Spleen (tissue), 11 donors: Measurements from ENCODE around the gene CDC42BPA. TPM values are rescaled to one million over a fixed set of nuclear protein-coding genes. Genes with fewer than 3 reads are reported as not detected.

ENCODE experiments used
- DNase-seq: peaks from one replicate; pipeline ENCODE4 v3.0.0-alpha.2; 2020
- H3K27ac ChIP-seq, 8 donors: fragments of 200-600 bp; sonication (generic) in 7 of 8; 1 replicate in 4 of 8; 2 replicates in 4 of 8; pipeline versions ENCODE4 v1.5.0 to v1.8.0; 2016 to 2021; ENCODE audit warnings: inconsistent platforms in 4 of 8, mild to moderate bottlenecking in 4 of 8, moderate library complexity in 1 of 8
- H3K27me3 ChIP-seq, 7 donors: fragments of 200-600 bp; sonication (generic) in 6 of 7; replicated peaks in 1 of 7; 1 replicate in 4 of 7; 2 replicates in 3 of 7; pipeline versions ENCODE4 v1.5.0 to v1.8.0; 2016 to 2021; ENCODE audit warnings: inconsistent platforms in 3 of 7, mild to moderate bottlenecking in 1 of 7
- H3K36me3 ChIP-seq, 6 donors: fragments of 200-600 bp; sonication (generic) in 5 of 6; 1 replicate in 4 of 6; 2 replicates in 2 of 6; pipeline versions ENCODE4 v1.5.0 to v1.8.0; 2016 to 2021; ENCODE audit warnings: inconsistent platforms in 2 of 6
- H3K4me1 ChIP-seq, 6 donors: fragments of 200-600 bp; sonication (generic) in 5 of 6; 1 replicate in 3 of 6; 2 replicates in 3 of 6; pipeline versions ENCODE4 v1.5.0 to v1.8.0; 2016 to 2021; ENCODE audit warnings: inconsistent platforms in 3 of 6
- H3K4me3 ChIP-seq, 8 donors: fragments of 200-600 bp; sonication (generic) in 7 of 8; 1 replicate in 4 of 8; 2 replicates in 4 of 8; pipeline versions ENCODE4 v1.5.0 to v1.8.0; 2016 to 2021; ENCODE audit warnings: inconsistent platforms in 4 of 8, mild to moderate bottlenecking in 4 of 8, moderate library complexity in 2 of 8
- H3K9me3 ChIP-seq, 8 donors: fragments of 200-600 bp; sonication (generic) in 7 of 8; 1 replicate in 4 of 8; 2 replicates in 4 of 8; pipeline versions ENCODE4 v1.5.0 to v1.8.0; 2016 to 2021; ENCODE audit warnings: inconsistent platforms in 4 of 8
- POLR2A ChIP-seq, 3 donors: fragments of 450-650 bp; IDR thresholded peaks; one replicate each; pipeline ENCODE4 v1.5.1; 2017; ENCODE audit warnings: antibody characterized with exemption in 3 of 3, mild to moderate bottlenecking in 1 of 3
- POLR2AphosphoS5 ChIP-seq, 3 donors: sonication (generic); formaldehyde crosslinking; IDR thresholded peaks; one replicate each; pipeline ENCODE4 v1.5.1; 2017; ENCODE audit warnings: antibody characterized with exemption in 3 of 3
- WGBS, 5 donors: extraction: QIAGEN DNeasy Blood & Tissue Kit in 3 of 5; methylation state at CpG; one replicate each; pipeline versions ENCODE4 v1.1.5 to v1.1.7; 2013 to 2018; 5-methylcytosine and 5-hydroxymethylcytosine counted together
- intact Hi-C: fragments of 100-400 bp; cut with DNase I; formaldehyde crosslinking; loops from one replicate; pipeline ENCODE4 v1.15.0; 2023; ENCODE audit warnings: low total_unique reads
- polyA plus RNA-seq, 3 donors: library from polyadenylated mRNA; stranded (reverse); fragments of 200-250 nt; gene quantifications; one replicate each; pipeline ENCODE4 v1.2.1, GENCODE V29; 2013
- total RNA-seq, 7 donors: library from RNA; depleted of rRNA in 3 of 7; stranded (reverse); fragments of >200 nt in 3 of 7; fragmentation: NEBNext Ultra II Directional in 4 of 7; extraction: Animal tissue kit (Norgen Biotek cat#: 25700) in 4 of 7; gene quantifications; one replicate each; pipeline versions ENCODE4 v1.1.0 to v1.2.1, GENCODE V29; 2016 to 2021
- TF ChIP-seq, protein P1 (sequence below), 11 experiments: fragments of 200-600 bp in 7 of 11; fragments of 450-650 bp in 4 of 11; sonication (generic) in 4 of 11; IDR thresholded peaks in 8 of 11; conservative IDR thresholded peaks in 3 of 11; 1 replicate in 7 of 11; 2 replicates in 4 of 11; pipeline versions ENCODE4 v1.4.0 to v1.8.0; 2016 to 2021; ENCODE audit warnings: antibody characterized with exemption in 11 of 11, inconsistent platforms in 4 of 11, mild to moderate bottlenecking in 1 of 11
- donor health status: healthy with polysubstance abuse.
- donor health status: DM: no; HTN: no; CAD: no; lungs with moderate emphysema.
- donor health status: DM: no; HTN: no; CAD: no.
- donor health status: Bipolar disorder and iron deficiency.
- donor health status: healthy.
- donor health status: DM: no; HTN: no; CAD: no.
- donor health status: DM: yes; HTN: yes; CAD: no.

The CDC42BPA gene
- total and polyA plus RNA-seq, 10 donors = 1.1 to 36.4 (median 27.6) TPM

- no peak overlapping the region for H3K4me3 ChIP-seq
- H3K9me3 ChIP-seq = no peaks in the 10 kb centered on the region
- H3K27me3 ChIP-seq = no peaks in the 10 kb centered on the region
- no peak overlapping the region for H3K27ac ChIP-seq
- H3K36me3 ChIP-seq = no peaks in the 10 kb centered on the region
- WGBS, 5 donors = 84 to 94% (median 92%) methylated on average over 4 of the region's 4 CpGs
- DNase-seq = no peak
- TF ChIP-seq POLR2AphosphoS5 (IDR thresholded peaks at IDR 0.05) (no peak), POLR2A (IDR thresholded peaks at IDR 0.05) (no peak)
- TF ChIP-seq, protein P1, sequence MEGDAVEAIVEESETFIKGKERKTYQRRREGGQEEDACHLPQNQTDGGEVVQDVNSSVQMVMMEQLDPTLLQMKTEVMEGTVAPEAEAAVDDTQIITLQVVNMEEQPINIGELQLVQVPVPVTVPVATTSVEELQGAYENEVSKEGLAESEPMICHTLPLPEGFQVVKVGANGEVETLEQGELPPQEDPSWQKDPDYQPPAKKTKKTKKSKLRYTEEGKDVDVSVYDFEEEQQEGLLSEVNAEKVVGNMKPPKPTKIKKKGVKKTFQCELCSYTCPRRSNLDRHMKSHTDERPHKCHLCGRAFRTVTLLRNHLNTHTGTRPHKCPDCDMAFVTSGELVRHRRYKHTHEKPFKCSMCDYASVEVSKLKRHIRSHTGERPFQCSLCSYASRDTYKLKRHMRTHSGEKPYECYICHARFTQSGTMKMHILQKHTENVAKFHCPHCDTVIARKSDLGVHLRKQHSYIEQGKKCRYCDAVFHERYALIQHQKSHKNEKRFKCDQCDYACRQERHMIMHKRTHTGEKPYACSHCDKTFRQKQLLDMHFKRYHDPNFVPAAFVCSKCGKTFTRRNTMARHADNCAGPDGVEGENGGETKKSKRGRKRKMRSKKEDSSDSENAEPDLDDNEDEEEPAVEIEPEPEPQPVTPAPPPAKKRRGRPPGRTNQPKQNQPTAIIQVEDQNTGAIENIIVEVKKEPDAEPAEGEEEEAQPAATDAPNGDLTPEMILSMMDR (IDR thresholded peaks at IDR 0.05 in 8 of 11, conservative IDR thresholded peaks at IDR 0.05 in 3 of 11) = no peak
- H3K4me1 ChIP-seq = no peaks in the 10 kb centered on the region
- intact Hi-C loops = no loop called here
These were observed 104.9 kb downstream of the CDC42BPA start for GRCh38 chr1:227213426-227213825.

DNA sequence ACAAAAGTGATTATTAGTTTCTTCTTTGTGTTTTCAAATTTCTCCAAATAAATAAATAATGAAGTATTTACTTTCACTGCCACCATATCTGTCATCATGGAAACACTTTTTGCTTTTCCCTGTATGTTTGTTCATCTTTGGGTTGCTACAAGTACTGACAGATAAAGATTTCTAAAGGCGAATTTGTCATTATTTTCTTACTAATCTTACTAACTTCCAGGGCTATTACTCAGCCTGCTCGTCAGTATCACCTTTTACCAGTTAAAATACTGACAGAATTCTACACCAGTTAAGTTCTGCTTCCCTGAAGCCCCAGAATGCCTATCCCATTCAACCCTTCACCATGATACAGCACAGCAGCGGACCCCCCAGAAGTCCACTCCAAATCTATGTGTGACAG, 106.1 kb downstream of the CDC42BPA start:
- intact Hi-C loops = no loop called here
- H3K4me3 ChIP-seq = no peak overlapping the region
- H3K27ac ChIP-seq = no peak overlapping the region
- H3K4me1 ChIP-seq = no peaks in the 10 kb centered on the region
- TF ChIP-seq POLR2A (IDR thresholded peaks at IDR 0.05) (no peak), POLR2AphosphoS5 (IDR thresholded peaks at IDR 0.05) (no peak)
- TF ChIP-seq, protein P1 (IDR thresholded peaks at IDR 0.05 in 8 of 11, conservative IDR thresholded peaks at IDR 0.05 in 3 of 11) = no peak
- no peaks in the 10 kb centered on the region for H3K27me3 ChIP-seq
- H3K9me3 ChIP-seq = no peaks in the 10 kb centered on the region
- no peak for DNase-seq
- whole genome bisulfite sequencing, 5 donors = 79 to 94% (median 88%) methylated on average over 3 of the region's 3 CpGs
- no peaks in the 10 kb centered on the region for H3K36me3 ChIP-seq

- intact Hi-C loops = no loop called here
- H3K4me1 ChIP-seq = no peaks in the 10 kb centered on the region
- H3K27ac ChIP-seq = no peak overlapping the region
- TF ChIP-seq POLR2AphosphoS5 (IDR thresholded peaks at IDR 0.05) (no peak), POLR2A (IDR thresholded peaks at IDR 0.05) (no peak)
- TF ChIP-seq, protein P1 (IDR thresholded peaks at IDR 0.05 in 8 of 11, conservative IDR thresholded peaks at IDR 0.05 in 3 of 11) = no peak
- no peaks in the 10 kb centered on the region for H3K36me3 ChIP-seq
- H3K27me3 ChIP-seq = no peaks in the 10 kb centered on the region
- no peak for DNase-seq
- H3K9me3 ChIP-seq = no peaks in the 10 kb centered on the region
- no peak overlapping the region for H3K4me3 ChIP-seq
These were observed 107.7 kb downstream of the CDC42BPA start for GRCh38 chr1:227210604-227211003.

GRCh38 chr1:227197064-227197463, 121.2 kb downstream of the CDC42BPA start:
- 77 to 96% (median 85%) methylated on average over 2 of the region's 2 CpGs for WGBS, 5 donors
- intact Hi-C loops = no loop called here
- DNase-seq = no peak

More at GRCh38 chr1:227197064-227197463, 121.2 kb downstream of the CDC42BPA start:
- Histone ChIP-seq H3K4me1 (no peaks in the 10 kb centered on the region), H3K36me3 (no peaks in the 10 kb centered on the region), H3K9me3 (no peaks in the 10 kb centered on the region), H3K27me3 (no peaks in the 10 kb centered on the region), H3K4me3 (no peak overlapping the region), H3K27ac (no peak overlapping the region)
- no peak for TF ChIP-seq POLR2AphosphoS5 (IDR thresholded peaks at IDR 0.05)
- TF ChIP-seq POLR2A (IDR thresholded peaks at IDR 0.05) = no peak
- TF ChIP-seq, protein P1 (IDR thresholded peaks at IDR 0.05 in 8 of 11, conservative IDR thresholded peaks at IDR 0.05 in 3 of 11) = no peak
